GM10847 (cell line): ENCODE data around the gene RAB11FIP3.

Experiments
- POLR2A ChIP-seq: IDR thresholded peaks from 2 replicates; pipeline ENCODE4 v1.6.1; 2011; ENCODE audit not compliant: insufficient read length; ENCODE audit errors: extremely low read depth

Gene RAB11FIP3

GRCh38 chr16:450785-451512 lies 25.5 kb downstream of the RAB11FIP3 start:
- TF ChIP-seq POLR2A = no peak

- no peak for TF ChIP-seq POLR2A
These were observed 29.0 kb downstream of the RAB11FIP3 start for GRCh38 chr16:454397-454940.

DNA sequence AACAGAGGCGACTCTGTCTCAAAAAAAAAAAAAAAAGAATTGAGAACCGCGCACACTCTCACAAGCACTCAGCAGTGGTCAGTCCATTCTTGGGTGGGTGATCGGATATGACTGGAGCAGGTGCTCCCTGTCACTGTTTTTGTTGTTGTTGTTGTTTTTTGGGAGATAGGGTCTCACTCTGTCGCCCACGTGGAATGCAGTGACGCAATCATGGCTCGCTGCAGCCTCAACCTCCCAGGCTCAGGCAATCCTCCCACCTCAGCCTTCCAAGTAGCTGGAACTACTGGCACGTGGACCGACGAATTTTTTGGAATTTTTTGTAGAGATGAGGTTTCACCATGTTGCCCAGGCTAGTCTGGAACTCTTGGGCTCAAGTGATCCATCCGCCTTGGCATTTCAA lies 30.0 kb downstream of the RAB11FIP3 start:
- TF ChIP-seq POLR2A = no peak

- no peak for TF ChIP-seq POLR2A
These were observed 31.5 kb downstream of the RAB11FIP3 start for GRCh38 chr16:456891-457483.

GRCh38 chr16:457732-458400 lies 32.4 kb downstream of the RAB11FIP3 start:
- no peak for TF ChIP-seq POLR2A

DNA sequence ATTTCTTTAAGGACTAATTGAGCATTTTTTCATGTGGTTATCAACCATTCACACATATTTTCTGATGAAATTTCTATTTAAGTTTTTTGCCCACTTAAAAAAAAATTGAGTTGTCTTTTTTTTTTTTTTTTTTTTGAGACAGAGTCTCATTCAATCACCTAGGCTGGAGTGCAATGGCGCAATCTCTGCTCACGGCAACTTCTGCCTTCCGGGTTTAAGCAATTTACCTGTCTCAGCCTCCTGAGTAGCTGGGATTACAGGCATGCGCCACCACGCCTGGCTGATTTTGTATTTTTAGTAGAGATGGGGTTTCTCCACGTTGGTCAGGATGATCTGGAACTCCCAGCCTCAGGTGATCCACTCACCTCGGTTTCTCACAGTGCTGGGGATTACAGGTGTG lies 34.3 kb downstream of the RAB11FIP3 start:
- no peak for TF ChIP-seq POLR2A

- no peak for TF ChIP-seq POLR2A
These were observed 35.3 kb downstream of the RAB11FIP3 start for GRCh38 chr16:460787-461186.

DNA sequence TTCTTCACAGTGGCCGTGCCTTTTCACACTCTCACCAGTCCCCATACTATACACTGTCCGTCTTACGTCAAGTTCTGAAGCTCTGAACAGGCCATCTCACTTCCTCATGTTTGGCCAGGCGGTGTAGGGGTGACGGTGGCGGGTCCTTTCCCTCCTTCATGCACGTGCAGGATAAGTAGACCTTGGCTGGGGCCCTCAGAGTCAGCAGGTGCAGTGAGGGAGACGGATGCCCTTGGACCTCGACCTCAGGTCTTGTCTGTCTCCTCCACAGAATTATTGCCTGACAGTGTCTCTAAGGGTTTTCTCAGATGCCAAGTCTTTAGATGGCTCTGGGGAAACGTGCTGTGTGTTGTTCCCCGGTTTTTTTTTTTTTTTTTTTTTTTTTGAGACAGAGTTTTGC lies 37.6 kb downstream of the RAB11FIP3 start:
- no peak for TF ChIP-seq POLR2A

GRCh38 chr16:466651-467050 lies 41.2 kb downstream of the RAB11FIP3 start:
- TF ChIP-seq POLR2A = no peak

- TF ChIP-seq POLR2A = no peak
These were observed 42.8 kb downstream of the RAB11FIP3 start for GRCh38 chr16:468068-468821.

DNA sequence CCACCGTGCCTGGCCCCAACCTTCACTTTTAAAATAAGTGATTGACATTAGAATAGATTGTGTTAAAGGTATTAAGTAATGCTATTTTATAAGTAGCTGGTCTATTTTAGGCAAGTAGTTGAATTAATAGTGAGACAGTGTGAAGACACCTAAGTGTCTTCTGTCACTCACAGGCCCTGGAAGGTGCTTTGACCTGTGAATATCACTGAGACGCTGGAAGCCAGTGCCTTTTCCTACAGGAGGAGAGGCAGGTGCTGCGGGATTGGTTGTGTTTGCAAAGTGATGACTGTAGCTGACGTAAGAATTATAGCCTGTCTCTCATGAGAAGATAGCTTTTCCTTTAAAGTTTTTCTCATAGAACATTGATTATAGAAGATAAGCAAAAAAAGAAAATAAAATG lies 45.0 kb downstream of the RAB11FIP3 start:
- no peak for TF ChIP-seq POLR2A

DNA sequence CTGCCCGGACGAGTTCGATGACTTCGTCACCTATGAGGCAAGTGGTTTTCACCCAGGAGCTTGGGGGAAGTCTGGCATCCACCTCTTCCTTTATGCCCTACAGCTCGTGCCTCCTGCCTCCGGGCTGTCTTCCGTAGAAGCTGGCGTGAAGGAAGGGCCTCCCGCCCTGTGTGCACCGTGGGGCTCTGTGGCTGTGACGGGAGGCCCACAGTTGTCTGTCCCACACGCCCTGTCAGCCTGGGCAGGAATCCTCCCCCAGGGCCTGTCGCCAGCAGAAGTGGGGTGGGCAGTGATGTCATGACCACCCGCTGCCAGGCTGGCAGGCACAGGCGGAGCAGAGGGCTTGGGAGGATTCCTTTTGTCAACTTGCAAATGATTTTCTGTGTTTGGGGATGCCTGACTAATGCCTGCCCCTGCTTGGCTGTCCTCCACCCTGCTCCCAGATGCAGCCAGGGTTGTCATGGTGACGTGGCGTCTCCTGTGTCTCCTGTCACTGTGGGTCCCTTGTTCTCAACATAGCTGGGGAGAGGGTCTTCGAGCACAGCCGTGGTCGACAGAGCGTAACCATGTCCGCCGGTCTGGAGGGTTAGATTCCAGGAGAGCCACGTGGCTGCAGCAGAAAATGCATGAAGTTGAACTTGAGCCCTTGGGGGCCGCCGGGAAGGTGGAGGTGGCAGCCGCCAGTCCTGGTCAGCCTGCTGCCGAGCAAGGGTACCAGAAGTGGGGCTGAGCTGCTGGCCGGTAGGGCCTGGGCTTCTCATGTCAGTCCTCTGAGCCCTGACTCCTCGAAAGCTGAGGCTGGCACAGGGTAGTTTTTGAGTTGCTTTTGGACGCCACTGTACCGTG lies 46.1 kb downstream of the RAB11FIP3 start:
- no peak for TF ChIP-seq POLR2A

DNA sequence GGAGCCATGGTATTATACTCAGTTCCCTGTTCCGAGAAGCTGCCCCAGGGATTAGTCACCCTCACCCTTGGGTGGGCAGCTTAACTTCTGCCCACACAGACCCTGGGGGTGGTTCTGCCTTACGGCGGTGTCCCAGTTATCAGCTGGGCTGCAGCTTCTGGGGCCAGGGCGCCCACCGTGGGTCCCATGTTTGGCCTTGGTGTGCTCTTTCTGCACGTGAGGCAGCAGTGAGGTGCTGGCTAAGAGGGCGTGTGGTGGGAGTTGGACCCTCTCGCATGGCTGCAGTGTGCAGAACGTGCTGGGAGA lies 46.7 kb downstream of the RAB11FIP3 start:
- TF ChIP-seq POLR2A = no peak
